DND-41 (cell line): ENCODE data around the gene TBC1D32.
"Not testable (repeated sequence)": the region's sequence is repeated elsewhere in the genome, so short reads cannot be mapped to it uniquely, and the experiment has no call there.

Experiments
- ATAC-seq: fragments of 200-7000 bp; cut with Tn5 transposase; 3 replicates; pipeline ENCODE4 v1.9.1; 2021; ENCODE audit warnings: low read depth; ENCODE audit not compliant: insufficient read depth
- DNase-seq: peaks from one replicate; pipeline ENCODE4 v3.0.0-alpha.2; 2020
- H2AFZ ChIP-seq: 2 replicates; pipeline ENCODE4 v1.6.0; 2012; ENCODE audit warnings: low read depth, low read length
- H3K27ac ChIP-seq: 2 replicates; pipeline ENCODE4 v1.5.1; 2012; ENCODE audit warnings: low read length, inconsistent platforms
- H3K27me3 ChIP-seq: fragments of 200-600 bp; sonication (generic); 2 replicates; pipeline ENCODE4 v1.6.0; 2012; ENCODE audit warnings: low read length, mild to moderate bottlenecking, inconsistent platforms; ENCODE audit not compliant: insufficient read depth, poor library complexity
- H3K36me3 ChIP-seq: 2 replicates; pipeline ENCODE4 v1.5.1; 2012; ENCODE audit warnings: low read length, inconsistent platforms; ENCODE audit not compliant: insufficient read depth
- H3K4me1 ChIP-seq: 2 replicates; pipeline ENCODE4 v1.5.1; 2012; ENCODE audit warnings: mild to moderate bottlenecking, low read length; ENCODE audit not compliant: insufficient read depth
- H3K4me2 ChIP-seq: 2 replicates; pipeline ENCODE4 v1.6.0; 2012; ENCODE audit warnings: mild to moderate bottlenecking, moderate library complexity, low read length, inconsistent platforms; ENCODE audit not compliant: insufficient read depth
- H3K4me3 ChIP-seq, 2 experiments: fragments of 200-600 bp in 1 of 2; shearing (Covaris generic) in 1 of 2; 2 replicates each; pipeline ENCODE4 v1.5.1; 2012 to 2016; ENCODE audit warnings: inconsistent platforms in 2 of 2, low read length in 2 of 2, mild to moderate bottlenecking in 2 of 2, low read depth in 1 of 2, moderate library complexity in 1 of 2
- H3K79me2 ChIP-seq: 2 replicates; pipeline ENCODE4 v1.6.0; 2012; ENCODE audit warnings: low read length, inconsistent platforms; ENCODE audit not compliant: insufficient read depth
- H3K9ac ChIP-seq: 2 replicates; pipeline ENCODE4 v1.6.0; 2012; ENCODE audit warnings: low read depth, mild to moderate bottlenecking, inconsistent platforms, low read length, moderate library complexity
- H3K9me3 ChIP-seq: 2 replicates; pipeline ENCODE4 v1.5.1; 2012; ENCODE audit warnings: low read length, moderate library complexity, mild to moderate bottlenecking, inconsistent platforms; ENCODE audit not compliant: insufficient read depth, severe bottlenecking
- H4K20me1 ChIP-seq: 2 replicates; pipeline ENCODE4 v1.6.0; 2012; ENCODE audit warnings: low read length; ENCODE audit not compliant: insufficient read depth
- EZH2 ChIP-seq: IDR thresholded peaks from 3 replicates; pipeline ENCODE4 v1.6.1; 2012; ENCODE audit warnings: borderline replicate concordance, low read depth, mild to moderate bottlenecking, moderate library complexity, low read length, inconsistent platforms; ENCODE audit not compliant: severe bottlenecking
- TF ChIP-seq, protein P1 (sequence below): IDR thresholded peaks from 2 replicates; pipeline ENCODE4 v1.5.1; 2012; ENCODE audit warnings: borderline replicate concordance, low read length, moderate library complexity, mild to moderate bottlenecking; ENCODE audit not compliant: poor library complexity, severe bottlenecking; ENCODE audit errors: extremely low read depth

Gene TBC1D32

DNA sequence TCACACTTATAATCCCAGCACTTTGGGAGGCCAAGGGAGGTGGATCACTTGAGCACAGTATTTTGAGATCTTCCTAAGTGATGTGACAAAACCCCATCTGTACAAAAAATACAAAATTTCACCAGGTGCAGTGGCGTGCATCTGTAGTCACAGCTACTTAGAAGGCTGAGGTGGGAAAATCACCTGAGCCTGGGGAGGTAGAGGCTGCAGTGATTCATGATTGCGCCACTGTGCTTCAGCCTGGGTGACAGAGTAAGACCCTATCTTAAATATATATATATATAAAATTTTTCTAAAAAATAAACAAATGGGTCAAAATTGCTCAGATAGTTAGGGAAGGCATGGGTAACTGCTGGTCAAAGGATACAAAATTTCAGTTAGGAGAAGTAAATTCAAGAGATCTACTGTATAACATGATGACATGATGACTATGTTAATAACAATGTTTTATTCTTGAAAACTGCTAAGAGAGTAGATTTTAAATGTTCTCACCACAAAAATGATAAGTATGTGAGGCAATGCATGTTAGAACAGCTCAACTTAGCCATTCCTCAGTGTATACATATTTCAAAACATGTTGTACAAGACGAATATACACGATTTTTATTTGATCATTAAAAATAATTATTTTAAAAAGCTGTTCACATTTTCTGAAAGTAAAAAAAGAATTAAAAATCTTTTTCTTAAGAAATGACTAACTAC lies 24.4 kb downstream of the TBC1D32 start:
- no peak overlapping the region for H3K9ac ChIP-seq
- H3K4me1 ChIP-seq: no peaks in the 10 kb centered on the region
- DNase-seq: no peak
- no peak overlapping the region for H3K4me3 ChIP-seq
- no peak overlapping the region for H3K4me2 ChIP-seq
- H3K27ac ChIP-seq: no peak overlapping the region
- H3K36me3 ChIP-seq: peaks cover 12% of the 10 kb centered on the region; the same call in 1 of the 2 replicates
- no peaks in the 10 kb centered on the region for H3K79me2 ChIP-seq
- H4K20me1 ChIP-seq: no peaks in the 10 kb centered on the region
- H3K9me3 ChIP-seq: no peaks in the 10 kb centered on the region
- no peaks in the 10 kb centered on the region for H3K27me3 ChIP-seq
- H2AFZ ChIP-seq: no peak overlapping the region
- ATAC-seq: no peak
- TF ChIP-seq, protein P1, sequence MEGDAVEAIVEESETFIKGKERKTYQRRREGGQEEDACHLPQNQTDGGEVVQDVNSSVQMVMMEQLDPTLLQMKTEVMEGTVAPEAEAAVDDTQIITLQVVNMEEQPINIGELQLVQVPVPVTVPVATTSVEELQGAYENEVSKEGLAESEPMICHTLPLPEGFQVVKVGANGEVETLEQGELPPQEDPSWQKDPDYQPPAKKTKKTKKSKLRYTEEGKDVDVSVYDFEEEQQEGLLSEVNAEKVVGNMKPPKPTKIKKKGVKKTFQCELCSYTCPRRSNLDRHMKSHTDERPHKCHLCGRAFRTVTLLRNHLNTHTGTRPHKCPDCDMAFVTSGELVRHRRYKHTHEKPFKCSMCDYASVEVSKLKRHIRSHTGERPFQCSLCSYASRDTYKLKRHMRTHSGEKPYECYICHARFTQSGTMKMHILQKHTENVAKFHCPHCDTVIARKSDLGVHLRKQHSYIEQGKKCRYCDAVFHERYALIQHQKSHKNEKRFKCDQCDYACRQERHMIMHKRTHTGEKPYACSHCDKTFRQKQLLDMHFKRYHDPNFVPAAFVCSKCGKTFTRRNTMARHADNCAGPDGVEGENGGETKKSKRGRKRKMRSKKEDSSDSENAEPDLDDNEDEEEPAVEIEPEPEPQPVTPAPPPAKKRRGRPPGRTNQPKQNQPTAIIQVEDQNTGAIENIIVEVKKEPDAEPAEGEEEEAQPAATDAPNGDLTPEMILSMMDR: no peak
- no peak for TF ChIP-seq EZH2

DNA sequence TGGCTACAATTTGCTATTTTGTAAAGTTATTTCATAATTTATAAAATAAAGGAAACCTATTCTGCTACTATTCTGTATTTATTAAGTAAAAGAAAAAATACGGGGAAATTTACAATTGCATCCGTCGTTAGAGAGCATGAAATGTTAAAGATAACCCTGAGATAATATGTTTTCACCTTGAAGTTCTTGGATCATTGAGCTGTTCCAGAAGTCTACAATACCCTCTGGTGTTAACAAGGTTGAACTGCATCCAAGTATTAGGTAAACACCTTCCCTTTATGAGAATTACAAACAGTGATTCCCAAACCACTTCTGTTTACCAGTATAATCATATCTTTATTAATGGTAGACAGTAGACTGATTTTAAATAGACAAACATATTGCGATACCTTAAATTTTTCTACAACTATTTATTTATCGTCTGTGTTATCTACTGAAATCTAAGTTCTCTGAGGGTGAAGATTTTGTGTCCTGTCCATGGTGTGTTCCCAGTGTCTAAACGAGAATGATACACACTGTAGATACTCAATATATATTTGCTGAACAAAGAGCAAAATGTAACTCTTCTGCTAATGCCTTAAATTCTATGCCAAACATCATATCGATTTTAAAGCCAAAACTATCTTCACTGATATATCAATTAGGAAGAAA lies 28.2 kb downstream of the TBC1D32 start:
- no peaks in the 10 kb centered on the region for H3K4me1 ChIP-seq
- no peak for DNase-seq
- H3K79me2 ChIP-seq: no peaks in the 10 kb centered on the region
- H3K9me3 ChIP-seq: no peaks in the 10 kb centered on the region
- peaks cover 11% of the 10 kb centered on the region; the same call in 1 of the 2 replicates for H3K36me3 ChIP-seq
- no peak overlapping the region for H2AFZ ChIP-seq
- no peak for TF ChIP-seq EZH2
- TF ChIP-seq, protein P1: peak; percentile 81
- H4K20me1 ChIP-seq: no peaks in the 10 kb centered on the region
- H3K4me3 ChIP-seq: no peak overlapping the region
- no peak overlapping the region for H3K4me2 ChIP-seq
- no peak overlapping the region for H3K9ac ChIP-seq
- peak; percentile 82 for ATAC-seq
- no peak overlapping the region for H3K27ac ChIP-seq
- no peaks in the 10 kb centered on the region for H3K27me3 ChIP-seq

GRCh38 chr6:121302882-121303281 lies 31.4 kb downstream of the TBC1D32 start:
- H3K9me3 ChIP-seq: no peaks in the 10 kb centered on the region
- ATAC-seq: no peak
- DNase-seq: no peak
- H3K9ac ChIP-seq: no peak overlapping the region
- H3K4me2 ChIP-seq: no peak overlapping the region
- no peaks in the 10 kb centered on the region for H4K20me1 ChIP-seq
- no peaks in the 10 kb centered on the region for H3K27me3 ChIP-seq
- no peaks in the 10 kb centered on the region for H3K4me1 ChIP-seq
- no peak for TF ChIP-seq EZH2
- TF ChIP-seq, protein P1: no peak
- H3K79me2 ChIP-seq: no peaks in the 10 kb centered on the region
- H3K36me3 ChIP-seq: peaks cover 11% of the 10 kb centered on the region; the same call in 1 of the 2 replicates
- no peak overlapping the region for H3K4me3 ChIP-seq
- H3K27ac ChIP-seq: no peak overlapping the region
- H2AFZ ChIP-seq: no peak overlapping the region

DNA sequence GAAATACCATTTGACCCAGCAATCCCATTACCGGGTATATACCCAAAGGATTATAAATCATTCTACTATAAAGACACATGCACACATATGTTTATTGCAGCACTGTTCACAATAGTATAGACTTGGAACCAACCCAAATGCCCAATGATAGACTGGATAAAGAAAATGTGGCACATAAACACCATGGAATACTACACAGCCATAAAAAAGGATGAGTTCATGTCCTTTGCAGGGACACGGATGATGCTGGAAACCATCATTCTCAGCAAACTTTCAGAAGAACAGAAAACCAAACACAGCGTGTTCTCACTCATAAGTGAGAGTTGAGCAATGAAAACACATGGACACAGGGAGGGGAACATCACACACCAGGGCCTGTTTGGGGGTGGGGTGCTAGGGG lies 33.1 kb downstream of the TBC1D32 start:
- not testable (repeated sequence) for ATAC-seq, H3K27me3 ChIP-seq

More for the DNA sequence above, 33.1 kb downstream of the TBC1D32 start:
- H4K20me1 ChIP-seq, H3K79me2 ChIP-seq, H3K9me3 ChIP-seq, H2AFZ ChIP-seq, H3K4me1 ChIP-seq, H3K4me2 ChIP-seq, H3K27ac ChIP-seq, H3K9ac ChIP-seq, DNase-seq, H3K4me3 ChIP-seq: not testable (repeated sequence)
- peaks cover 11% of the 10 kb centered on the region; the same call in 1 of the 2 replicates for H3K36me3 ChIP-seq
